A549 (cell line): ENCODE results near the gene MCM3. TPM values are rescaled to one million over a fixed set of nuclear protein-coding genes. Genes with fewer than 3 reads are reported as not detected.

ENCODE experiments used
- ATAC-seq, 2 experiments: fragments of 200-7000 bp in 1 of 2; fragments of >200 bp in 1 of 2; cut with Nextera tagmentation in 1 of 2; cut with Tn5 transposase in 1 of 2; 3 replicates each; pipeline versions ENCODE4 v1.8.0 to v1.9.1; 2018 to 2020; ENCODE audit warnings: mild to moderate bottlenecking in 1 of 2, moderate library complexity in 1 of 2
- CTCF ChIA-PET: fragments of 300-600 bp; sonication (Branson Sonifier 250); formaldehyde crosslinking; extraction: SDS; loops from one replicate; lab custom pipeline; 2021; ENCODE audit warnings: antibody characterized with exemption, inconsistent platforms; lab: Yijun Ruan, JAX
- POLR2A ChIA-PET: fragments of 350-600 bp; formaldehyde crosslinking; extraction: SDS; loops from one replicate; lab custom pipeline; 2021; ENCODE audit warnings: antibody characterized with exemption, inconsistent platforms; lab: Yijun Ruan, JAX
- DNase-seq, 2 experiments: peaks; one replicate each; pipeline versions ENCODE4 v3.0.0 to v3.0.0-alpha.2; 2011 to 2016; ENCODE audit warnings: low read depth in 1 of 2, low spot score in 1 of 2
- FAIRE-seq: peaks from 2 replicates; lab custom pipeline; 2011; peaks lifted over from hg19 to GRCh38; lab: Jason Lieb, UNC
- H3K27ac ChIP-seq, 2 experiments: fragments of >200 bp; sonication (Bioruptor Twin); formaldehyde crosslinking; 3 replicates each; pipeline ENCODE4 v1.5.1; 2016 to 2017
- H3K4me1 ChIP-seq: fragments of >200 bp; sonication (Bioruptor Twin); formaldehyde crosslinking; 3 replicates; pipeline ENCODE4 v1.6.1; 2016
- H3K4me2 ChIP-seq: fragments of >200 bp; sonication (Bioruptor Twin); formaldehyde crosslinking; 3 replicates; pipeline ENCODE4 v1.6.1; 2016
- H3K4me3 ChIP-seq: fragments of >200 bp; sonication (Bioruptor Twin); formaldehyde crosslinking; 3 replicates; pipeline ENCODE4 v1.5.1; 2016
- H3K9me3 ChIP-seq: fragments of >200 bp; sonication (Bioruptor Twin); formaldehyde crosslinking; 3 replicates; pipeline ENCODE4 v1.6.1; 2016
- BHLHE40 ChIP-seq: IDR thresholded peaks from 2 replicates; pipeline ENCODE4 v1.6.1; 2012; ENCODE audit warnings: low read depth, low read length, inconsistent platforms
- CBX2 ChIP-seq: fragments of 200-600 bp; sonication (generic); IDR thresholded peaks from 2 replicates; pipeline ENCODE4 v1.6.1; 2016; ENCODE audit warnings: low read depth, mild to moderate bottlenecking, borderline replicate concordance
- CEBPB ChIP-seq, 2 experiments: fragments of >200 bp in 1 of 2; sonication (Bioruptor Twin) in 1 of 2; formaldehyde crosslinking in 1 of 2; IDR thresholded peaks; 2 replicates each; pipeline ENCODE4 v1.6.1; 2012 to 2016
- CHD2 ChIP-seq: fragments of 150-350 bp; IDR thresholded peaks from 2 replicates; pipeline ENCODE4 v1.6.1; 2014; ENCODE audit warnings: low read length; ENCODE audit not compliant: partially characterized antibody
- CHD4 ChIP-seq: fragments of 200-600 bp; sonication (generic); IDR thresholded peaks from 2 replicates; pipeline ENCODE4 v1.6.1; 2016; ENCODE audit warnings: antibody characterized with exemption, mild to moderate bottlenecking, borderline replicate concordance
- EHF ChIP-seq: fragments of 250-450 bp; sonication (Bioruptor Pico); IDR thresholded peaks from 2 replicates; pipeline ENCODE4 v1.5.0; 2020; ENCODE audit warnings: mild to moderate bottlenecking
- EHMT2 ChIP-seq: fragments of 200-600 bp; sonication (generic); IDR thresholded peaks from 2 replicates; pipeline ENCODE4 v1.6.1; 2016; ENCODE audit warnings: antibody characterized with exemption, low read depth, mild to moderate bottlenecking, moderate library complexity
- EP300 ChIP-seq, 2 experiments: fragments of >200 bp; sonication (Bioruptor Twin); formaldehyde crosslinking; IDR thresholded peaks; 2 replicates in 1 of 2; 3 replicates in 1 of 2; pipeline ENCODE4 v1.6.1; 2016 to 2017
- FOSL2 ChIP-seq, 2 experiments: fragments of 450-650 bp in 1 of 2; fragments of >200 bp in 1 of 2; sonication (Bioruptor Twin) in 1 of 2; formaldehyde crosslinking; IDR thresholded peaks; 2 replicates each; pipeline versions ENCODE4 v1.5.0 to v1.6.1; 2016 to 2020; ENCODE audit warnings: mild to moderate bottlenecking in 1 of 2, moderate library complexity in 1 of 2
- FOXS1 ChIP-seq: fragments of 250-450 bp; sonication (Bioruptor Pico); IDR thresholded peaks from 2 replicates; pipeline ENCODE4 v1.5.0; 2020; ENCODE audit warnings: mild to moderate bottlenecking, moderate library complexity
- HDAC2 ChIP-seq: fragments of 200-600 bp; sonication (generic); IDR thresholded peaks from 2 replicates; pipeline ENCODE4 v1.6.1; 2016
- HEYL ChIP-seq: fragments of 250-450 bp; sonication (Bioruptor Pico); IDR thresholded peaks from 2 replicates; pipeline ENCODE4 v1.8.0; 2021; ENCODE audit warnings: mild to moderate bottlenecking, moderate library complexity
- HOXA7 ChIP-seq: fragments of 250-450 bp; sonication (Bioruptor Pico); IDR thresholded peaks from 2 replicates; pipeline ENCODE4 v1.5.0; 2020; ENCODE audit warnings: mild to moderate bottlenecking, moderate library complexity
- KDM1A ChIP-seq: fragments of 200-600 bp; sonication (generic); IDR thresholded peaks from 2 replicates; pipeline ENCODE4 v1.6.1; 2016; ENCODE audit warnings: low read depth, mild to moderate bottlenecking
- MAFK ChIP-seq: fragments of 450-650 bp; IDR thresholded peaks from 2 replicates; pipeline ENCODE4 v1.6.1; 2014; ENCODE audit not compliant: partially characterized antibody
- MAZ ChIP-seq: fragments of 150-350 bp; IDR thresholded peaks from 2 replicates; pipeline ENCODE4 v1.6.1; 2014; ENCODE audit warnings: antibody characterized with exemption, low read depth, low read length, borderline replicate concordance
- MYC ChIP-seq: IDR thresholded peaks from 2 replicates; pipeline ENCODE4 v1.6.1; 2012; ENCODE audit warnings: mild to moderate bottlenecking, inconsistent platforms, low read length, improper control_type of control experiment, borderline replicate concordance
- NFE2L2 ChIP-seq: fragments of 150-350 bp; conservative IDR thresholded peaks from 2 replicates; pipeline ENCODE4 v1.6.1; 2014; ENCODE audit warnings: low read length
- NPAS2 ChIP-seq: fragments of 250-450 bp; sonication (Bioruptor Pico); IDR thresholded peaks from 2 replicates; pipeline ENCODE4 v1.8.0; 2022; ENCODE audit warnings: mild to moderate bottlenecking, moderate library complexity, borderline replicate concordance
- POLR2A ChIP-seq: IDR thresholded peaks from 2 replicates; pipeline ENCODE4 v1.6.1; 2012; ENCODE audit warnings: mild to moderate bottlenecking, low read length
- POLR2AphosphoS2 ChIP-seq: conservative IDR thresholded peaks from 2 replicates; pipeline ENCODE4 v1.6.1; 2012; ENCODE audit warnings: low read length, improper control_type of control experiment, inconsistent platforms
- RFX5 ChIP-seq: fragments of 450-650 bp; IDR thresholded peaks from 2 replicates; pipeline ENCODE4 v1.7.1; 2014; ENCODE audit warnings: antibody characterized with exemption, mild to moderate bottlenecking, moderate library complexity
- SMC3 ChIP-seq: fragments of >200 bp; sonication (Bioruptor Twin); formaldehyde crosslinking; IDR thresholded peaks from 3 replicates; pipeline ENCODE4 v1.6.1; 2018; ENCODE audit warnings: inconsistent platforms
- SREBF2 ChIP-seq: fragments of 450-650 bp; IDR thresholded peaks from 2 replicates; pipeline ENCODE4 v1.6.1; 2014; ENCODE audit warnings: mild to moderate bottlenecking, moderate library complexity
- TFCP2L1 ChIP-seq: fragments of 250-450 bp; sonication (Bioruptor Pico); IDR thresholded peaks from 2 replicates; pipeline ENCODE4 v1.5.0; 2021; ENCODE audit warnings: mild to moderate bottlenecking
- TP53 ChIP-seq: fragments of 250-450 bp; sonication (Bioruptor Pico); IDR thresholded peaks from 2 replicates; pipeline ENCODE4 v1.5.0; 2021; ENCODE audit warnings: mild to moderate bottlenecking, moderate library complexity
- ZC3H11A ChIP-seq: fragments of 450-650 bp; IDR thresholded peaks from 2 replicates; pipeline ENCODE4 v1.6.1; 2014; ENCODE audit warnings: antibody characterized with exemption, mild to moderate bottlenecking
- ZNF302 ChIP-seq: fragments of 250-450 bp; sonication (Bioruptor Pico); IDR thresholded peaks from 2 replicates; pipeline ENCODE4 v1.9.0; 2021; ENCODE audit warnings: inconsistent platforms, mild to moderate bottlenecking, moderate library complexity
- ZSCAN20 ChIP-seq: fragments of 250-450 bp; sonication (Bioruptor Pico); IDR thresholded peaks from 2 replicates; pipeline ENCODE4 v1.8.0; 2022; ENCODE audit warnings: mild to moderate bottlenecking, moderate library complexity
- WGBS: methylation state at CpG from one replicate; pipeline ENCODE4 v1.1.6; 2017; ENCODE audit errors: missing lambda C conversion rate; 5-methylcytosine and 5-hydroxymethylcytosine counted together
- polyA plus RNA-seq, 4 experiments: library from polyadenylated mRNA; depleted of rRNA in 3 of 4; stranded (reverse); fragments of >200 nt; fragmentation: RNase III in 1 of 4; extraction: RNeasy Plus Mini Kit Qiagen cat#74134 plus additional on column Dnase treatment in 1 of 4; gene quantifications; 2 replicates in 3 of 4; 3 replicates in 1 of 4; pipeline ENCODE4 v1.2.3, GENCODE V29; 2011 to 2017
- TF ChIP-seq, protein P1 (sequence below): fragments of >200 bp; sonication (Bioruptor Twin); formaldehyde crosslinking; IDR thresholded peaks from 2 replicates; pipeline ENCODE4 v1.6.1; 2016
- TF ChIP-seq, protein P2 (sequence below): IDR thresholded peaks from 2 replicates; pipeline ENCODE4 v1.6.1; 2012
- TF ChIP-seq, protein P3 (sequence below): fragments of 150-350 bp; IDR thresholded peaks from 2 replicates; pipeline ENCODE4 v1.6.1; 2014; ENCODE audit warnings: low read depth, mild to moderate bottlenecking, low read length
- TF ChIP-seq, protein P4 (sequence below): fragments of 250-450 bp; sonication (Bioruptor Pico); IDR thresholded peaks from 2 replicates; pipeline ENCODE4 v1.5.0; 2020; ENCODE audit warnings: low read depth, mild to moderate bottlenecking, moderate library complexity
- TF ChIP-seq, protein P5 (sequence below): fragments of 250-450 bp; sonication (Bioruptor Pico); IDR thresholded peaks from 2 replicates; pipeline ENCODE4 v1.5.0; 2021; ENCODE audit warnings: mild to moderate bottlenecking, moderate library complexity, borderline replicate concordance

Gene MCM3
- polyA plus RNA-seq, 2 of the 4 experiments (the other 2 are of a cell fraction): 101 to 111 TPM

DNA sequence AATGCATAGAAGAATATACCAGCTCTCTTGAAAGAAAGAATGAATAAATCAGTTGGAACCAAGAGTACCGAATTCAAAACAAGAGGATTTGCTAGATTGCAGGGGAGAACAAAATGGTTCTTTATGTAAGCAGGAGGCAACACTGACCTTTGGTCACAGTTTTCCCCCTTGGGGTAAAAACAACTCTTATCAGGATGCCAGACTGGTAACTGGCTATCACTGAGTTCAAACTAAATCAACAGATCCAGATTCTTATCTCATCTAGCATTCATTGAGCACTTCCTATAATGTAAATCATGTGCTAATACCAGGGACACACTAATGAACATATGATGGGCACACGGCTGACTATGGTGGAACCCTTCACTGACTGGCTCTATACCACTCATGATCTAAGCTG lies 35.5 kb downstream of the MCM3 start:
- no peak overlapping the region for H3K27ac ChIP-seq

DNA sequence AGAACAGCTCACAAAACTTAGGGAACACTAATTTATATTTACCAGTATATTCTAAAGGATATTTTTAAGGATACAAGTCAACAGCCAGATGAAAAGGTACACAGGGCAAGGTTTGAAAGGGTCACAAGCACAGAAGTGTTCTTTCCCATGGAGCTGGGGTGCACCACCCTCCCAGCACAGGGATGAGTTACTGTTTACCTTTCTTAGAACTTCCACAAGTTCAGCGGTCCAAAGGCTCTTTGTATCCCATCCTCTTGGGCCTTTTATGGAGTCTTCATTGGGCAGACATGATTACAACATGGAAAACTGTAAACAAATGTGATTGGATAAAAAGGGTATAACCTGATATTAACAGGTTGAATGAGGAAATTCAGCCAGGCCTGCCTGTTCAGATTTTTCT lies 39.1 kb downstream of the MCM3 start:
- ChIA-PET POLR2A (no interaction called here), CTCF (interaction anchor here (1.4 kb wide), 1 partner anchor 18 kb away, joined by 3 read pairs; no protein-coding TSS in a partner anchor)
- Histone ChIP-seq H3K4me1 (no peaks in the 10 kb centered on the region), H3K4me2 (no peak overlapping the region), H3K27ac (no peak overlapping the region), H3K4me3 (no peak overlapping the region), H3K9me3 (no peaks in the 10 kb centered on the region)
- FAIRE-seq (no peak), DNase-seq (no peak), ATAC-seq (no peak)
- WGBS: 33% methylated on average over 1 of the region's 1 CpG
- TF ChIP-seq CBX2: no peak
- no peak for TF ChIP-seq EP300 (IDR thresholded peaks at IDR 0.05)
- no peak for TF ChIP-seq RFX5
- TF ChIP-seq BHLHE40: no peak
- no peak for TF ChIP-seq KDM1A
- TF ChIP-seq, protein P1, sequence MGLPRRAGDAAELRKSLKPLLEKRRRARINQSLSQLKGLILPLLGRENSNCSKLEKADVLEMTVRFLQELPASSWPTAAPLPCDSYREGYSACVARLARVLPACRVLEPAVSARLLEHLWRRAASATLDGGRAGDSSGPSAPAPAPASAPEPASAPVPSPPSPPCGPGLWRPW: no peak
- TF ChIP-seq, protein P2, sequence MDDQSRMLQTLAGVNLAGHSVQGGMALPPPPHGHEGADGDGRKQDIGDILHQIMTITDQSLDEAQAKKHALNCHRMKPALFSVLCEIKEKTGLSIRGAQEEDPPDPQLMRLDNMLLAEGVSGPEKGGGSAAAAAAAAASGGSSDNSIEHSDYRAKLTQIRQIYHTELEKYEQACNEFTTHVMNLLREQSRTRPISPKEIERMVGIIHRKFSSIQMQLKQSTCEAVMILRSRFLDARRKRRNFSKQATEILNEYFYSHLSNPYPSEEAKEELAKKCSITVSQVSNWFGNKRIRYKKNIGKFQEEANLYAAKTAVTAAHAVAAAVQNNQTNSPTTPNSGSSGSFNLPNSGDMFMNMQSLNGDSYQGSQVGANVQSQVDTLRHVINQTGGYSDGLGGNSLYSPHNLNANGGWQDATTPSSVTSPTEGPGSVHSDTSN: no peak
- no peak for TF ChIP-seq FOSL2 (IDR thresholded peaks at IDR 0.05)
- TF ChIP-seq FOSL2 (CRISPR knock-in tag; IDR thresholded peaks at IDR 0.05): no peak
- no peak for TF ChIP-seq CEBPB (IDR thresholded peaks at IDR 0.05)
- TF ChIP-seq NFE2L2: no peak
- TF ChIP-seq MYC: no peak
- TF ChIP-seq POLR2AphosphoS2: no peak
- TF ChIP-seq, protein P3, sequence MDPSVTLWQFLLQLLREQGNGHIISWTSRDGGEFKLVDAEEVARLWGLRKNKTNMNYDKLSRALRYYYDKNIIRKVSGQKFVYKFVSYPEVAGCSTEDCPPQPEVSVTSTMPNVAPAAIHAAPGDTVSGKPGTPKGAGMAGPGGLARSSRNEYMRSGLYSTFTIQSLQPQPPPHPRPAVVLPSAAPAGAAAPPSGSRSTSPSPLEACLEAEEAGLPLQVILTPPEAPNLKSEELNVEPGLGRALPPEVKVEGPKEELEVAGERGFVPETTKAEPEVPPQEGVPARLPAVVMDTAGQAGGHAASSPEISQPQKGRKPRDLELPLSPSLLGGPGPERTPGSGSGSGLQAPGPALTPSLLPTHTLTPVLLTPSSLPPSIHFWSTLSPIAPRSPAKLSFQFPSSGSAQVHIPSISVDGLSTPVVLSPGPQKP: no peak
- TF ChIP-seq TP53 (CRISPR knock-in tag): no peak
- no peak for TF ChIP-seq TFCP2L1 (CRISPR knock-in tag)
- TF ChIP-seq SREBF2: no peak
- no peak for TF ChIP-seq EHMT2
- no peak for TF ChIP-seq HOXA7
- no peak for TF ChIP-seq ZC3H11A
- TF ChIP-seq ZNF302: no peak

More for the DNA sequence above, 35.5 kb downstream of the MCM3 start:
- ChIA-PET CTCF (interaction anchor here (1.2 to 2.0 kb wide), 2 partner anchors 15 kb away, joined by 4 to 7 read pairs; no protein-coding TSS in a partner anchor), POLR2A (no interaction called here)
- TF ChIP-seq CHD2: no peak
- TF ChIP-seq HEYL (CRISPR knock-in tag): no peak
- no peak for TF ChIP-seq NPAS2
- no peak for TF ChIP-seq FOXS1 (CRISPR knock-in tag)
- TF ChIP-seq EHF (CRISPR knock-in tag): no peak
- no peak for TF ChIP-seq MAZ
- TF ChIP-seq ZNF302: no peak
- TF ChIP-seq ZC3H11A: no peak
- no peak for TF ChIP-seq MAFK
- no peak for TF ChIP-seq SMC3
- no peak for TF ChIP-seq CBX2
- TF ChIP-seq CHD4: no peak
- TF ChIP-seq, protein P3: no peak
- TF ChIP-seq ZSCAN20 (CRISPR knock-in tag): no peak
- TF ChIP-seq, protein P4, sequence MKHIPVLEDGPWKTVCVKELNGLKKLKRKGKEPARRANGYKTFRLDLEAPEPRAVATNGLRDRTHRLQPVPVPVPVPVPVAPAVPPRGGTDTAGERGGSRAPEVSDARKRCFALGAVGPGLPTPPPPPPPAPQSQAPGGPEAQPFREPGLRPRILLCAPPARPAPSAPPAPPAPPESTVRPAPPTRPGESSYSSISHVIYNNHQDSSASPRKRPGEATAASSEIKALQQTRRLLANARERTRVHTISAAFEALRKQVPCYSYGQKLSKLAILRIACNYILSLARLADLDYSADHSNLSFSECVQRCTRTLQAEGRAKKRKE (CRISPR knock-in tag): no peak
- TF ChIP-seq, protein P5, sequence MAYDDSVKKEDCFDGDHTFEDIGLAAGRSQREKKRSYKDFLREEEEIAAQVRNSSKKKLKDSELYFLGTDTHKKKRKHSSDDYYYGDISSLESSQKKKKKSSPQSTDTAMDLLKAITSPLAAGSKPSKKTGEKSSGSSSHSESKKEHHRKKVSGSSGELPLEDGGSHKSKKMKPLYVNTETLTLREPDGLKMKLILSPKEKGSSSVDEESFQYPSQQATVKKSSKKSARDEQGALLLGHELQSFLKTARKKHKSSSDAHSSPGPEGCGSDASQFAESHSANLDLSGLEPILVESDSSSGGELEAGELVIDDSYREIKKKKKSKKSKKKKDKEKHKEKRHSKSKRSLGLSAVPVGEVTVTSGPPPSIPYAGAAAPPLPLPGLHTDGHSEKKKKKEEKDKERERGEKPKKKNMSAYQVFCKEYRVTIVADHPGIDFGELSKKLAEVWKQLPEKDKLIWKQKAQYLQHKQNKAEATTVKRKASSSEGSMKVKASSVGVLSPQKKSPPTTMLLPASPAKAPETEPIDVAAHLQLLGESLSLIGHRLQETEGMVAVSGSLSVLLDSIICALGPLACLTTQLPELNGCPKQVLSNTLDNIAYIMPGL (CRISPR knock-in tag): no peak
- TF ChIP-seq POLR2A: no peak
- TF ChIP-seq MYC: no peak
- TF ChIP-seq EP300 (IDR thresholded peaks at IDR 0.05): no peak
- TF ChIP-seq HDAC2: no peak
- 0% methylated on average over 2 of the region's 2 CpGs for WGBS
- Histone ChIP-seq H3K9me3 (no peaks in the 10 kb centered on the region), H3K4me1 (no peaks in the 10 kb centered on the region), H3K4me3 (no peak overlapping the region), H3K4me2 (no peak overlapping the region)
- ATAC-seq (no peak), FAIRE-seq (no peak), DNase-seq (no peak)
